PC-9 (cell line): ENCODE measurements around the gene SLC30A5. TPM values are rescaled to one million over a fixed set of nuclear protein-coding genes. Genes with fewer than 3 reads are reported as not detected.

ENCODE experiments used
- BruUV-seq: library from RNA; stranded (reverse); fragments of 400-500 nt; replicated peaks from 2 replicates; lab custom pipeline; 2021; lab: Mats Ljungman, UMichigan
- CTCF ChIA-PET: fragments of 300-600 bp; sonication (Branson Sonifier 250); formaldehyde crosslinking; loops from one replicate; lab custom pipeline; 2022; ENCODE audit warnings: antibody characterized with exemption; lab: Charles Lee
- POLR2A ChIA-PET: fragments of 300-600 bp; sonication (Branson Sonifier 250); formaldehyde crosslinking; loops from one replicate; lab custom pipeline; 2022; ENCODE audit warnings: antibody characterized with exemption; ENCODE audit not compliant: unreplicated experiment; lab: Charles Lee
- DNase-seq, 2 experiments: peaks; one replicate each; pipeline versions ENCODE4 v3.0.0 to v3.0.0-alpha.2; 2015 to 2022; ENCODE audit warnings: mixed read lengths in 1 of 2
- H2AFZ ChIP-seq: fragments of 200-600 bp; sonication (generic); 2 replicates; pipeline ENCODE4 v1.8.1; 2017; ENCODE audit warnings: antibody characterized with exemption
- H3F3A ChIP-seq: fragments of 200-600 bp; sonication (generic); 2 replicates; pipeline ENCODE4 v1.8.1; 2017; ENCODE audit warnings: antibody characterized with exemption, mild to moderate bottlenecking, low read depth; ENCODE audit not compliant: insufficient read depth
- H3K27ac ChIP-seq: fragments of 200-600 bp; sonication (generic); 2 replicates; pipeline ENCODE4 v1.6.1; 2016; ENCODE audit warnings: mixed run types
- H3K27me3 ChIP-seq: fragments of 200-600 bp; sonication (generic); 2 replicates; pipeline ENCODE4 v1.6.1; 2016; ENCODE audit warnings: low read depth, mixed run types; ENCODE audit not compliant: insufficient read depth
- H3K36me3 ChIP-seq: fragments of 200-600 bp; sonication (generic); 2 replicates; pipeline ENCODE4 v1.6.1; 2016; ENCODE audit warnings: low read depth, mixed run types
- H3K4me1 ChIP-seq: fragments of 200-600 bp; sonication (generic); replicated peaks from 2 replicates; pipeline ENCODE4 v1.6.1; 2016; ENCODE audit warnings: mixed run types; ENCODE audit not compliant: insufficient read depth
- H3K4me2 ChIP-seq: fragments of 200-600 bp; sonication (generic); 2 replicates; pipeline ENCODE4 v1.6.1; 2017; ENCODE audit warnings: mixed run types
- H3K4me3 ChIP-seq: fragments of 200-600 bp; sonication (generic); 2 replicates; pipeline ENCODE4 v1.6.1; 2016; ENCODE audit warnings: mixed run types
- H3K79me2 ChIP-seq: fragments of 200-600 bp; sonication (generic); 2 replicates; pipeline ENCODE4 v1.6.1; 2017; ENCODE audit warnings: low read depth, mixed run types
- H3K9me2 ChIP-seq: fragments of 200-600 bp; sonication (generic); 2 replicates; pipeline ENCODE4 v1.8.1; 2017; ENCODE audit warnings: mild to moderate bottlenecking; ENCODE audit not compliant: insufficient read depth
- H3K9me3 ChIP-seq: fragments of 200-600 bp; sonication (generic); 2 replicates; pipeline ENCODE4 v1.8.1; 2016; ENCODE audit warnings: low read depth; ENCODE audit not compliant: insufficient read depth
- H4K20me1 ChIP-seq: fragments of 200-600 bp; sonication (generic); 2 replicates; pipeline ENCODE4 v1.8.1; 2017; ENCODE audit not compliant: insufficient read depth
- CTCF ChIP-seq: fragments of 200-600 bp; sonication (generic); conservative IDR thresholded peaks from 2 replicates; pipeline ENCODE4 v1.6.1; 2017; ENCODE audit warnings: mixed run types, antibody characterized with exemption, mild to moderate bottlenecking, moderate library complexity
- EZH2 ChIP-seq: fragments of 200-600 bp; sonication (generic); IDR thresholded peaks from 2 replicates; pipeline ENCODE4 v1.8.0; 2017; ENCODE audit warnings: antibody characterized with exemption, low read depth
- intact Hi-C: fragments of 100-400 bp; cut with micrococcal nuclease; formaldehyde crosslinking; loops from one replicate; pipeline ENCODE4 v1.10.0; 2022; ENCODE audit not compliant: unreplicated experiment
- total RNA-seq: library from RNA; stranded (reverse); gene quantifications from 2 replicates; pipeline ENCODE4 v1.2.3, GENCODE V29; 2021

Gene SLC30A5
- total RNA-seq, 1 experiment from 2014 or later, result 36.0 TPM

- POLR2A ChIA-PET, result no interaction called here
These were observed 62.6 kb downstream of the SLC30A5 start for GRCh38 chr5:69156456-69156855.

GRCh38 chr5:69158039-69158438, 64.2 kb downstream of the SLC30A5 start:
- no peaks in the 10 kb centered on the region for H3K4me1 ChIP-seq
- H4K20me1 ChIP-seq, result no peaks in the 10 kb centered on the region
- H3K4me3 ChIP-seq, result no peak overlapping the region
- intact Hi-C loops, result no loop called here
- H2AFZ ChIP-seq, result no peak overlapping the region
- H3K27me3 ChIP-seq, result no peaks in the 10 kb centered on the region
- BruUV-seq, result no TSS peak
- H3K4me2 ChIP-seq, result no peak overlapping the region
- H3K36me3 ChIP-seq, result no peaks in the 10 kb centered on the region
- H3K9me2 ChIP-seq, result no peaks in the 10 kb centered on the region
- H3F3A ChIP-seq, result no peaks in the 10 kb centered on the region
- DNase-seq, result no peak
- ChIA-PET CTCF (no interaction called here), POLR2A (no interaction called here)
- no peaks in the 10 kb centered on the region for H3K9me3 ChIP-seq
- H3K79me2 ChIP-seq, result no peaks in the 10 kb centered on the region
- H3K27ac ChIP-seq, result no peak overlapping the region
- TF ChIP-seq EZH2, result no peak
- no peak for TF ChIP-seq CTCF

More at GRCh38 chr5:69156456-69156855, 62.6 kb downstream of the SLC30A5 start:
- Histone ChIP-seq H3K27ac (no peak overlapping the region), H3K4me2 (no peak overlapping the region), H3K27me3 (no peaks in the 10 kb centered on the region), H3K36me3 (no peaks in the 10 kb centered on the region), H3K9me3 (no peaks in the 10 kb centered on the region), H3K4me1 (no peaks in the 10 kb centered on the region), H3K9me2 (no peaks in the 10 kb centered on the region), H3K79me2 (no peaks in the 10 kb centered on the region), H3F3A (no peaks in the 10 kb centered on the region), H2AFZ (no peak overlapping the region), H3K4me3 (no peak overlapping the region), H4K20me1 (no peaks in the 10 kb centered on the region)
- intact Hi-C loops, result no loop called here
- TF ChIP-seq CTCF, result no peak
- no peak for DNase-seq
- CTCF ChIA-PET, result no interaction called here
- no TSS peak for BruUV-seq

- Histone ChIP-seq H3K27ac (no peak overlapping the region), H3K27me3 (no peaks in the 10 kb centered on the region), H4K20me1 (no peaks in the 10 kb centered on the region), H3K9me3 (no peaks in the 10 kb centered on the region), H3K79me2 (no peaks in the 10 kb centered on the region), H3F3A (no peaks in the 10 kb centered on the region), H3K36me3 (no peaks in the 10 kb centered on the region), H3K4me3 (no peak overlapping the region), H3K9me2 (no peaks in the 10 kb centered on the region), H2AFZ (no peak overlapping the region), H3K4me1 (no peaks in the 10 kb centered on the region), H3K4me2 (no peak overlapping the region)
- intact Hi-C loops, result no loop called here
- ChIA-PET CTCF (no interaction called here), POLR2A (no interaction called here)
- no peak for TF ChIP-seq CTCF
- TF ChIP-seq EZH2, result no peak
- no TSS peak for BruUV-seq
- DNase-seq, result no peak
These were observed 66.8 kb downstream of the SLC30A5 start for GRCh38 chr5:69160651-69161050.
